ENCODE measurements around the gene TRPV2.

Gene TRPV2

DNA sequence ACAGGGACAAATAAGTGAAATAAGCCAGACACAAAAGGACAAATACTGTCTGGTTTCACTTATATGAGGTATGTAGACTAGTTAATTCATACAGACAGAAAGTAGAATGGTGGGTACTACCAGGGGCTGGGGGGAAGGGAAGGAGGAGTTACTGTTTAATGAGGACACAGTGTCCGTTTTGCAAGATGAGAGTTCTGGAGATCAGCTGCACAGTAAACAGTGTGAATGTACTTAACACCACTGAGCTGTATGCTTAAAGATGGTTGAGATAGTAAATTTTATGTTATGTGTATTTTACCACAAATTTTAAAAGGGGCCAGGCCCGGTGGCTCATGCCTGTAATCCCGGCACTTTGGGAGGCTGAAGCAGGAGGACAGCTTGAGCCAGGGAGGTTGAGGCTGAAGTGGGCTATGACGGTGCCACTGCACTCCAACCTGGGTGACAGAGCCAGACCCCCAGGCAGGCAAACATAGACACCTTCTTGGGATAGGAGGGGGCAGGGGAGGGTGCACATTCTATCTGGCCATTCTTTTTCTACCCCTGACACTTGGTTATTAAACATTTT is 53.1 kb downstream of the TRPV2 start:
- no peak overlapping the region for H3K9ac ChIP-seq (ENCODE audit: low read depth, low read length)
- no peaks in the 10 kb centered on the region for H3K9me3 ChIP-seq (ENCODE audit: insufficient read depth, low read length, severe bottlenecking)
- ATAC-seq (ENCODE audit: insufficient read depth, low read depth) (no peak), DNase-seq (no peak)
- H3K79me2 ChIP-seq (ENCODE audit: insufficient read depth, low read length), result no peaks in the 10 kb centered on the region
- peaks cover 23% of the 10 kb centered on the region for H4K20me1 ChIP-seq (ENCODE audit: insufficient read depth, low read length)
- H3K4me1 ChIP-seq (ENCODE audit: insufficient read depth, low read length), result no peaks in the 10 kb centered on the region
- no peak overlapping the region for H2AFZ ChIP-seq (ENCODE audit: low read depth, low read length)
- H3K4me3 ChIP-seq (ENCODE audit: low read depth in 1 of 2, low read length in 2 of 2), result no peak overlapping the region
- TF ChIP-seq, protein P1, sequence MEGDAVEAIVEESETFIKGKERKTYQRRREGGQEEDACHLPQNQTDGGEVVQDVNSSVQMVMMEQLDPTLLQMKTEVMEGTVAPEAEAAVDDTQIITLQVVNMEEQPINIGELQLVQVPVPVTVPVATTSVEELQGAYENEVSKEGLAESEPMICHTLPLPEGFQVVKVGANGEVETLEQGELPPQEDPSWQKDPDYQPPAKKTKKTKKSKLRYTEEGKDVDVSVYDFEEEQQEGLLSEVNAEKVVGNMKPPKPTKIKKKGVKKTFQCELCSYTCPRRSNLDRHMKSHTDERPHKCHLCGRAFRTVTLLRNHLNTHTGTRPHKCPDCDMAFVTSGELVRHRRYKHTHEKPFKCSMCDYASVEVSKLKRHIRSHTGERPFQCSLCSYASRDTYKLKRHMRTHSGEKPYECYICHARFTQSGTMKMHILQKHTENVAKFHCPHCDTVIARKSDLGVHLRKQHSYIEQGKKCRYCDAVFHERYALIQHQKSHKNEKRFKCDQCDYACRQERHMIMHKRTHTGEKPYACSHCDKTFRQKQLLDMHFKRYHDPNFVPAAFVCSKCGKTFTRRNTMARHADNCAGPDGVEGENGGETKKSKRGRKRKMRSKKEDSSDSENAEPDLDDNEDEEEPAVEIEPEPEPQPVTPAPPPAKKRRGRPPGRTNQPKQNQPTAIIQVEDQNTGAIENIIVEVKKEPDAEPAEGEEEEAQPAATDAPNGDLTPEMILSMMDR (IDR thresholded peaks at IDR 0.05; ENCODE audit: borderline replicate concordance, extremely low read depth, low read length, poor library complexity, severe bottlenecking), result no peak
- no peak for TF ChIP-seq EZH2 (IDR thresholded peaks at IDR 0.05; ENCODE audit: borderline replicate concordance, low read depth, low read length, severe bottlenecking)
- no peak overlapping the region for H3K27ac ChIP-seq (ENCODE audit: low read length)
- H3K36me3 ChIP-seq (ENCODE audit: insufficient read depth, low read length), result peaks cover 8% of the 10 kb centered on the region; the same call in 1 of the 2 replicates
- H3K27me3 ChIP-seq (ENCODE audit: insufficient read depth, low read length, poor library complexity), result no peaks in the 10 kb centered on the region
- no peak overlapping the region for H3K4me2 ChIP-seq (ENCODE audit: insufficient read depth, low read length)

DNA sequence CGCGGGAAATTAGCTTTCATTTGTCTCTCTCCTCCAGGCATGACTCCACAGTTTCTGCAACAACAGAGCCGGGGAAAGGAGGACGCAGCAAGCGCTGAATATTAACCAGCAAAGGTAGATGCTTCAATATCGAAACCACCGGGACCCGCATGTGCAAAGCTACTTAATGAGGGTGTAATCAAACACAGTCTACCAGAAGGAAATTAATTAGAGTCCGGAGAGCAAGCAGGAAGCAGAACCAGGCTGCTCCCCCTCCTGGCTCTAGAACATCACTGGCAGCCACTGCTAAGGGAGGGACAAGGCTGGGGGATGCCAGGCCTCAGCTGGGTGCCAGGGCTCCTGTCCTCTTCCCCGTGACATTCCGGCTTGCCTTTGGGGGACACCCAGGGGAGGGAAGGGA is 54.9 kb downstream of the TRPV2 start:
- TF ChIP-seq EZH2 (IDR thresholded peaks at IDR 0.05; ENCODE audit: borderline replicate concordance, low read depth, low read length, severe bottlenecking), result no peak
- TF ChIP-seq, protein P1 (IDR thresholded peaks at IDR 0.05; ENCODE audit: borderline replicate concordance, extremely low read depth, low read length, poor library complexity, severe bottlenecking), result no peak
- H4K20me1 ChIP-seq (ENCODE audit: insufficient read depth, low read length), result peaks cover 9% of the 10 kb centered on the region; the same call in 1 of the 2 replicates
- no peak overlapping the region for H3K9ac ChIP-seq (ENCODE audit: low read depth, low read length)
- no peaks in the 10 kb centered on the region for H3K36me3 ChIP-seq (ENCODE audit: insufficient read depth, low read length)
- no peak overlapping the region for H3K27ac ChIP-seq (ENCODE audit: low read length)
- H3K4me3 ChIP-seq (ENCODE audit: low read depth in 1 of 2, low read length in 2 of 2), result no peak overlapping the region
- no peak for ATAC-seq (ENCODE audit: insufficient read depth, low read depth)
- H3K79me2 ChIP-seq (ENCODE audit: insufficient read depth, low read length), result no peaks in the 10 kb centered on the region
- no peaks in the 10 kb centered on the region for H3K9me3 ChIP-seq (ENCODE audit: insufficient read depth, low read length, severe bottlenecking)
- H2AFZ ChIP-seq (ENCODE audit: low read depth, low read length), result no peak overlapping the region
- DNase-seq, result no peak
- no peaks in the 10 kb centered on the region for H3K4me1 ChIP-seq (ENCODE audit: insufficient read depth, low read length)
- H3K27me3 ChIP-seq (ENCODE audit: insufficient read depth, low read length, poor library complexity), result no peaks in the 10 kb centered on the region
- H3K4me2 ChIP-seq (ENCODE audit: insufficient read depth, low read length), result no peak overlapping the region

DNA sequence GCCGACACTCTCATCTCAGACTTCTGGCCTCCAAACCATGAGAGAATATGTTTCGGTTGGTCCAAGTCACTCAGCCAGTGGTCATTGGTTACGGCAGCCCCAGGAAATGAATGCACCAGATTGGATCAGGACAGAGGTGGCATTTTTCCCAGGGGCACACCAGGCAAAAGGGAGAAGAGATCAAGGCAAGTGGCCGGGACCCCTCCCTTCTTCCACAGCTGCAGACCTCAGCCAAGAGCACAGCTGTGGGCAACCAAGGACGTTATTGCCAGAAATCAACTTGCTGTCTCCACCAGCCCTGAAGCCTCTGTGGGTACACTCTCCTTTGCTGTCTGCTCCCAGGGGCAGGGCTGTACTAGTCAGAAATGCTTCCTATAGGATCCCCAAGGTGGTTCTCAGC is 55.9 kb downstream of the TRPV2 start:
- Histone ChIP-seq H4K20me1 (ENCODE audit: insufficient read depth, low read length) (peaks cover 5% of the 10 kb centered on the region; the same call in 1 of the 2 replicates), H3K27me3 (ENCODE audit: insufficient read depth, low read length, poor library complexity) (no peaks in the 10 kb centered on the region), H3K36me3 (ENCODE audit: insufficient read depth, low read length) (no peaks in the 10 kb centered on the region), H3K79me2 (ENCODE audit: insufficient read depth, low read length) (no peaks in the 10 kb centered on the region), H3K9me3 (ENCODE audit: insufficient read depth, low read length, severe bottlenecking) (no peaks in the 10 kb centered on the region), H3K4me2 (ENCODE audit: insufficient read depth, low read length) (no peak overlapping the region), H3K4me1 (ENCODE audit: insufficient read depth, low read length) (no peaks in the 10 kb centered on the region), H3K9ac (ENCODE audit: low read depth, low read length) (no peak overlapping the region), H3K27ac (ENCODE audit: low read length) (no peak overlapping the region), H3K4me3 (ENCODE audit: low read depth in 1 of 2, low read length in 2 of 2) (no peak overlapping the region), H2AFZ (ENCODE audit: low read depth, low read length) (no peak overlapping the region)
- DNase-seq (no peak), ATAC-seq (ENCODE audit: insufficient read depth, low read depth) (no peak)
- no peak for TF ChIP-seq EZH2 (IDR thresholded peaks at IDR 0.05; ENCODE audit: borderline replicate concordance, low read depth, low read length, severe bottlenecking)
- TF ChIP-seq, protein P1 (IDR thresholded peaks at IDR 0.05; ENCODE audit: borderline replicate concordance, extremely low read depth, low read length, poor library complexity, severe bottlenecking), result no peak
